HG03469 (cell line): ENCODE results near the gene YBX1.
"Not testable (repeated sequence)": the region's sequence is repeated elsewhere in the genome, so short reads cannot be mapped to it uniquely, and the experiment has no call there.

Experiments
- ATAC-seq: cut with Tn5 transposase; IDR thresholded peaks from one replicate; pipeline ENCODE4 v1.9.1; 2021; ENCODE audit warnings: mild to moderate bottlenecking, moderate library complexity, moderate number of reproducible peaks; ENCODE audit not compliant: unreplicated experiment

The YBX1 gene

GRCh38 chr1:42686418-42686817 is 4.2 kb downstream of the YBX1 start:
- no peak for ATAC-seq

- no peak for ATAC-seq
These were observed 7.7 kb downstream of the YBX1 start for GRCh38 chr1:42689912-42690311.

- no peak for ATAC-seq
These were observed 8.4 kb downstream of the YBX1 start for GRCh38 chr1:42690477-42691156.

GRCh38 chr1:42691157-42691498 is 8.9 kb downstream of the YBX1 start:
- no peak for ATAC-seq

GRCh38 chr1:42692461-42692860 is 10.2 kb downstream of the YBX1 start:
- ATAC-seq, result no peak

GRCh38 chr1:42692911-42693310 is 10.7 kb downstream of the YBX1 start:
- ATAC-seq, result no peak

- ATAC-seq, result no peak
These were observed 16.0 kb downstream of the YBX1 start for GRCh38 chr1:42698081-42698813.

- ATAC-seq, result no peak
These were observed 17.8 kb downstream of the YBX1 start for GRCh38 chr1:42700006-42700405.

GRCh38 chr1:42703888-42704464 is 21.8 kb downstream of the YBX1 start:
- no peak for ATAC-seq

GRCh38 chr1:42712808-42713207 is 30.6 kb downstream of the YBX1 start:
- ATAC-seq, result not testable (repeated sequence)

- ATAC-seq, result no peak
These were observed 31.1 kb downstream of the YBX1 start for GRCh38 chr1:42713293-42713692.

- not testable (repeated sequence) for ATAC-seq
These were observed 32.2 kb downstream of the YBX1 start for GRCh38 chr1:42714441-42714840.

GRCh38 chr1:42720868-42721267 is 38.6 kb downstream of the YBX1 start:
- no peak for ATAC-seq

- no peak for ATAC-seq
These were observed 39.7 kb downstream of the YBX1 start for GRCh38 chr1:42721926-42722325.

GRCh38 chr1:42722403-42722802 is 40.2 kb downstream of the YBX1 start:
- not testable (repeated sequence) for ATAC-seq

- no peak for ATAC-seq
These were observed 41.3 kb downstream of the YBX1 start for GRCh38 chr1:42723511-42723910.

GRCh38 chr1:42725820-42726219 is 43.6 kb downstream of the YBX1 start:
- not testable (repeated sequence) for ATAC-seq

GRCh38 chr1:42730002-42730401 is 47.8 kb downstream of the YBX1 start:
- ATAC-seq, result no peak

GRCh38 chr1:42730988-42731387 is 48.8 kb downstream of the YBX1 start:
- ATAC-seq, result no peak

GRCh38 chr1:42731585-42731984 is 49.4 kb downstream of the YBX1 start:
- ATAC-seq, result no peak

GRCh38 chr1:42732126-42732680 is 50.0 kb downstream of the YBX1 start:
- no peak for ATAC-seq
